Sigmoid colon (tissue), 7 donors: Measurements from ENCODE around the gene AMBRA1. TPM values are rescaled to one million over a fixed set of nuclear protein-coding genes. Genes with fewer than 3 reads are reported as not detected.

ENCODE experiments used
- DNase-seq: peaks from one replicate; pipeline ENCODE4 v3.0.0-alpha.2; 2019
- H3K27ac ChIP-seq, 4 donors: fragments of 200-600 bp; sonication (generic); one replicate each; pipeline ENCODE4 v1.5.1; 2016 to 2019; ENCODE audit warnings: mild to moderate bottlenecking in 1 of 4
- H3K27me3 ChIP-seq, 3 donors: fragments of 200-600 bp; sonication (generic); one replicate each; pipeline ENCODE4 v1.5.1; 2019; ENCODE audit warnings: mild to moderate bottlenecking in 1 of 3
- H3K36me3 ChIP-seq, 4 donors: fragments of 200-600 bp; sonication (generic); one replicate each; pipeline ENCODE4 v1.5.1; 2016 to 2019
- H3K4me1 ChIP-seq, 4 donors: fragments of 200-600 bp; sonication (generic); one replicate each; pipeline ENCODE4 v1.5.1; 2017 to 2019
- H3K4me3 ChIP-seq, 4 donors: fragments of 200-600 bp; sonication (generic); one replicate each; pipeline ENCODE4 v1.5.1; 2017 to 2019; ENCODE audit warnings: mild to moderate bottlenecking in 2 of 4, moderate library complexity in 1 of 4
- H3K9me3 ChIP-seq, 4 donors: fragments of 200-600 bp in 3 of 4; sonication (generic) in 3 of 4; one replicate each; pipeline versions ENCODE4 v1.5.1 to v1.6.1; 2013 to 2019
- CTCF ChIP-seq, 4 experiments: fragments of 450-650 bp in 3 of 4; fragments of 200-600 bp in 1 of 4; IDR thresholded peaks; one replicate each; pipeline ENCODE4 v1.5.1; 2016 to 2019; ENCODE audit warnings: antibody characterized with exemption in 4 of 4, mild to moderate bottlenecking in 3 of 4, moderate library complexity in 2 of 4
- EP300 ChIP-seq, 4 donors: sonication (generic); formaldehyde crosslinking; IDR thresholded peaks; one replicate each; pipeline ENCODE4 v1.6.1; 2017; ENCODE audit warnings: antibody characterized with exemption in 4 of 4
- POLR2A ChIP-seq, 2 donors: fragments of 450-650 bp; IDR thresholded peaks; one replicate each; pipeline ENCODE4 v1.6.1; 2016; ENCODE audit warnings: antibody characterized with exemption in 2 of 2, mild to moderate bottlenecking in 2 of 2, moderate library complexity in 2 of 2
- POLR2AphosphoS5 ChIP-seq, 4 donors: sonication (generic); formaldehyde crosslinking; IDR thresholded peaks; one replicate each; pipeline ENCODE4 v1.6.1; 2017; ENCODE audit warnings: antibody characterized with exemption in 4 of 4
- WGBS, 2 donors: extraction: QIAGEN DNeasy Blood & Tissue Kit; methylation state at CpG; one replicate each; pipeline ENCODE4 v1.1.7; 2013; 5-methylcytosine and 5-hydroxymethylcytosine counted together
- intact Hi-C: fragments of 100-400 bp; cut with DNase I; formaldehyde crosslinking; loops from one replicate; pipeline ENCODE4 v1.15.1; 2023
- polyA plus RNA-seq, 3 donors: library from polyadenylated mRNA; stranded (reverse); fragments of 200-250 nt; gene quantifications; one replicate each; pipeline ENCODE4 v1.2.3, GENCODE V29; 2013
- total RNA-seq, 4 donors: library from RNA; depleted of rRNA; stranded (reverse); fragments of >200 nt; gene quantifications; one replicate each; pipeline ENCODE4 v1.1.0, GENCODE V29; 2016
- donor health status: healthy with polysubstance abuse.
- donor health status: Bipolar disorder and iron deficiency.
- donor health status: healthy.

The AMBRA1 gene
- total and polyA plus RNA-seq, 7 donors = 8.4 to 33.0 (median 23.9) TPM

DNA sequence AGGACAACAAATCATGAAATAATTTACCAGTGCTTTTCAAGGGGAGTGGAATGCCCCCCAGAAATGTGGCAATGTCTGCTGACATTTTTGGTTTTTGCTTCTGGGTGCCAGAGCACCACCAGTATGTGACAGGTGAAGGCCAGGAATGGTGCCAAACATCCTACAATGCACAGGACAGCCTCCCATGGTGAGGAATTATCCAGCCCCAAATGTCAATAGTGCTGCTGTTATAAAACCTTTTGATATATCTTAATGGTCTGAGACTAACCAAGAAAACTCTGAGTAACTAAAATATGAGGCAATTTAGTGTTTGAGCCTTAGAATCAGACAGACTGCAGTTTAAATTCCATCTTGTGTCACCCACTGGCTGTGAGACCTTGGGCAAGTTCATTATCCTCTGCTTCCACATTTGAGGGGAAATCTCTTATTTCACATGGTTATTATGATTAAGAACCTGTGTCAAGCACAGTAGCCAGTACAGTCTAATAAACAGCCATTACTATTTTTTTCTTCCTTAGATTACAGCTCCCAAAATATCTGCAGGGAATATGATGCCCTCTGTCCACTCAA lies 69.5 kb downstream of the AMBRA1 start:
- DNase-seq = no peak
- intact Hi-C loops = no loop called here
- Histone ChIP-seq H3K27me3 (no peaks in the 10 kb centered on the region), H3K4me3 (no peak overlapping the region), H3K27ac (no peak overlapping the region), H3K36me3 (no peaks in the 10 kb centered on the region), H3K4me1 (peaks cover 0 to 20% (median 10%) of the 10 kb centered on the region in 4 donors), H3K9me3 (peaks cover 0 to 3% (median 0%) of the 10 kb centered on the region in 4 donors)
- TF ChIP-seq CTCF (IDR thresholded peaks at IDR 0.05) = no peak
- TF ChIP-seq POLR2A (IDR thresholded peaks at IDR 0.05) = no peak
- TF ChIP-seq POLR2AphosphoS5 (IDR thresholded peaks at IDR 0.05) = no peak
- no peak for TF ChIP-seq EP300 (IDR thresholded peaks at IDR 0.05)

DNA sequence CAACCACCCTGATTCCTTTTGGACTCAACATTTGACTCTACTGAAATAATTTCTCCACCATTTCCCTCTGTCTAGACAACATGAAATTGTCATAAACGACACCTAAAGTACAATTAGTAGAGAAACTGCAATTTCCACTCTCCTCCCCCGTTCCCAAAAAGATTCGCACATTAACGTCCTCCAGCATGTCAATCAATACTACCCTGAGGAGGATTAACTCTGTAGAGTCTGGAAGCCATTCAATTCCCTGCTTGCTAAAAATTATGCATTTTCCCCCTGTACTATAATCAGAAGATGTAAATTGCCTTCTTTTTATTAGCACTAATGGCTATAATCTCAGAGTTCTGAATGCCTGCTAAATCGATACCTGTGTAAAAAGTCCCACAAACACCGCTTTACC lies 70.5 kb downstream of the AMBRA1 start:
- Histone ChIP-seq H3K4me1 (peaks cover 0 to 19% (median 11%) of the 10 kb centered on the region in 4 donors), H3K36me3 (no peaks in the 10 kb centered on the region), H3K27ac (no peak overlapping the region), H3K9me3 (peaks cover 0 to 3% (median 0%) of the 10 kb centered on the region in 4 donors), H3K27me3 (no peaks in the 10 kb centered on the region), H3K4me3 (no peak overlapping the region)
- WGBS, 2 donors = 51 to 73% methylated on average over 6 of the region's 6 CpGs
- TF ChIP-seq POLR2AphosphoS5 (IDR thresholded peaks at IDR 0.05) (no peak), CTCF (IDR thresholded peaks at IDR 0.05) (no peak), POLR2A (IDR thresholded peaks at IDR 0.05) (no peak), EP300 (IDR thresholded peaks at IDR 0.05) (no peak)
- intact Hi-C loops = no loop called here
- DNase-seq = no peak

- Histone ChIP-seq H3K27me3 (no peaks in the 10 kb centered on the region), H3K4me1 (peaks cover 0 to 19% (median 11%) of the 10 kb centered on the region in 4 donors), H3K4me3 (no peak overlapping the region), H3K27ac (no peak overlapping the region), H3K9me3 (peaks cover 0 to 3% (median 0%) of the 10 kb centered on the region in 4 donors), H3K36me3 (no peaks in the 10 kb centered on the region)
- intact Hi-C loops = no loop called here
- TF ChIP-seq POLR2AphosphoS5 (IDR thresholded peaks at IDR 0.05) (no peak), CTCF (IDR thresholded peaks at IDR 0.05) (no peak), EP300 (IDR thresholded peaks at IDR 0.05) (no peak), POLR2A (IDR thresholded peaks at IDR 0.05) (no peak)
- DNase-seq = no peak
- 23 to 70% methylated on average over 5 of the region's 5 CpGs for WGBS, 2 donors
Measured at GRCh38 chr11:46522682-46523281, 71.0 kb downstream of the AMBRA1 start.

DNA sequence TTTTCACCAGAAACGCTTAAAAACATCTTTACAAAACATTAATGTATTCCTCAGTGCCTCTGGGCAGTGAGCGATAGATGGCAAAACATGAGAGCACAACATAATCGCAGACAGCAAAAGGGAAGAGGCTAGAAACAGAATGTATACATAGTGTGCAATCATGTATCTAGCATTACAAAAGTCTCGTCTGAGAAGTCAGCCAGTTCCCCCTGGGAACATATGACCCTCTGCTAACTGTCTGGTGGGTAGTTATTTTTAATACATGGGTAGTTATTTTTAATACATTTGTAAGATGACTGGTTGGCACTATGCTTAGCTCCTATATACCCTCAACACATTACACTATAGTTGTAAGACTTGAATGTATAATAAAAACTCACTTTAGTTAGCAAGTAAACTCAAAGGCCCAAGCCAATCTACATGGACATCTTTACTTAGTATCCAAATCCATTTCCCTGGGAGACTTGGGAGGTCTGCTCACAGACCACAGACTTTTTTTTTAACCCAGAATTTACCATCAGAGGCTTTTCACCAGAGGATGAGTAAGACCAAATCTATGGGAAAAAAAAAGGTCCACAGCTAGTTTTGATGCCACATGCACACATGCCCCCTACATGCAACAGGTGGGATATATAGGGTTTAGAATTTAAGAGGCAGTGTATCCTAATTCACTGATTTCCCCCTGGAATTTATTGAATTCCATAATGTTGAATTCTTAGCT lies 71.7 kb downstream of the AMBRA1 start:
- H3K36me3 ChIP-seq = no peaks in the 10 kb centered on the region
- H3K9me3 ChIP-seq = peaks cover 0 to 3% (median 0%) of the 10 kb centered on the region in 4 donors
- H3K4me3 ChIP-seq = no peak overlapping the region
- WGBS, 2 donors = 72 to 93% methylated on average over 4 of the region's 4 CpGs
- H3K27me3 ChIP-seq = no peaks in the 10 kb centered on the region
- no peak for DNase-seq
- intact Hi-C loops = no loop called here
- H3K4me1 ChIP-seq = peaks cover 0 to 19% (median 11%) of the 10 kb centered on the region in 4 donors
- TF ChIP-seq CTCF (IDR thresholded peaks at IDR 0.05) (no peak), POLR2AphosphoS5 (IDR thresholded peaks at IDR 0.05) (no peak), POLR2A (IDR thresholded peaks at IDR 0.05) (no peak), EP300 (IDR thresholded peaks at IDR 0.05) (no peak)
- no peak overlapping the region for H3K27ac ChIP-seq
